Neural progenitor cell (in vitro differentiated cells): Measurements from ENCODE around the gene STAC2. TPM values are rescaled to one million over a fixed set of nuclear protein-coding genes. Genes with fewer than 3 reads are reported as not detected.

ENCODE experiments used
- DNase-seq: peaks from one replicate; pipeline ENCODE4 v3.0.0-alpha.2; 2016; ENCODE audit warnings: low spot score
- H2AFZ ChIP-seq: fragments of 200-600 bp; sonication (generic); replicated peaks from 2 replicates; pipeline ENCODE4 v1.6.1; 2016; ENCODE audit warnings: antibody characterized with exemption
- H3F3A ChIP-seq: fragments of 200-600 bp; sonication (generic); 2 replicates; pipeline ENCODE4 v1.6.1; 2016; ENCODE audit warnings: antibody characterized with exemption, low read depth
- H3K27ac ChIP-seq: fragments of 200-600 bp; sonication (generic); 2 replicates; pipeline ENCODE4 v1.5.1; 2016; ENCODE audit warnings: mild to moderate bottlenecking
- H3K27me3 ChIP-seq: fragments of 200-600 bp; sonication (generic); 2 replicates; pipeline ENCODE4 v1.6.1; 2016; ENCODE audit warnings: mild to moderate bottlenecking, moderate library complexity
- H3K36me3 ChIP-seq: fragments of 200-600 bp; sonication (generic); 2 replicates; pipeline ENCODE4 v1.5.1; 2016
- H3K4me1 ChIP-seq: fragments of 200-600 bp; sonication (generic); 2 replicates; pipeline ENCODE4 v1.6.1; 2016; ENCODE audit warnings: mixed run types
- H3K4me2 ChIP-seq: fragments of 200-600 bp; sonication (generic); 2 replicates; pipeline ENCODE4 v1.6.1; 2016
- H3K4me3 ChIP-seq: fragments of 200-600 bp; sonication (generic); 2 replicates; pipeline ENCODE4 v1.5.1; 2016
- H3K79me2 ChIP-seq: fragments of 200-600 bp; sonication (generic); 2 replicates; pipeline ENCODE4 v1.6.1; 2016; ENCODE audit warnings: low read depth
- H3K9ac ChIP-seq: fragments of 200-600 bp; sonication (generic); 2 replicates; pipeline ENCODE4 v1.6.1; 2016
- H3K9me3 ChIP-seq: fragments of 200-600 bp; sonication (generic); 2 replicates; pipeline ENCODE4 v1.5.1; 2016; ENCODE audit warnings: low read depth
- H4K20me1 ChIP-seq: fragments of 200-600 bp; sonication (generic); 2 replicates; pipeline ENCODE4 v1.6.1; 2016; ENCODE audit warnings: low read depth
- H3K27ac Mint-ChIP-seq: 3 replicates; pipeline ENCODE4 v1.8.0; 2021; ENCODE audit warnings: mixed read lengths
- H3K27me3 Mint-ChIP-seq: 2 replicates; pipeline ENCODE4 v1.8.0; 2022; ENCODE audit warnings: low read depth, mild to moderate bottlenecking, inconsistent platforms, moderate library complexity, mixed read lengths; ENCODE audit not compliant: insufficient read depth
- H3K36me3 Mint-ChIP-seq: 3 replicates; pipeline ENCODE4 v1.8.0; 2021; ENCODE audit warnings: mixed read lengths
- H3K4me1 Mint-ChIP-seq: 3 replicates; pipeline ENCODE4 v1.8.0; 2021; ENCODE audit warnings: mixed read lengths
- H3K4me3 Mint-ChIP-seq: 3 replicates; pipeline ENCODE4 v1.8.0; 2021; ENCODE audit warnings: mild to moderate bottlenecking, moderate library complexity, mixed read lengths
- H3K9me3 Mint-ChIP-seq: 3 replicates; pipeline ENCODE4 v1.8.0; 2020; ENCODE audit warnings: mixed read lengths
- CTCF ChIP-seq: fragments of 200-600 bp; sonication (generic); IDR thresholded peaks from 2 replicates; pipeline ENCODE4 v1.5.1; 2017; ENCODE audit warnings: antibody characterized with exemption, mild to moderate bottlenecking
- EZH2 ChIP-seq: fragments of 200-600 bp; sonication (generic); IDR thresholded peaks from 2 replicates; pipeline ENCODE4 v1.6.1; 2017; ENCODE audit warnings: antibody characterized with exemption, mild to moderate bottlenecking, moderate library complexity
- EZH2phosphoT487 ChIP-seq: fragments of 200-600 bp; sonication (generic); IDR thresholded peaks from 2 replicates; pipeline ENCODE4 v1.6.1; 2017; ENCODE audit warnings: antibody characterized with exemption
- total RNA-seq: library from RNA; depleted of rRNA; stranded (reverse); fragments of >200 nt; gene quantifications from 2 replicates; pipeline ENCODE4 v1.2.3, GENCODE V29; 2015; ENCODE audit warnings: low replicate concordance

Gene STAC2
- total RNA-seq, 1 donor from 2014 or later: 0.13 TPM

GRCh38 chr17:39171933-39172332, 53.8 kb downstream of the STAC2 start:
- TF ChIP-seq EZH2phosphoT487: no peak
- TF ChIP-seq EZH2: no peak
- no peak for TF ChIP-seq CTCF
- no peak overlapping the region for H3K27ac ChIP-seq
- peaks cover 6% of the 10 kb centered on the region for H3K36me3 Mint-ChIP-seq

GRCh38 chr17:39170558-39170957, 55.2 kb downstream of the STAC2 start:
- no peak overlapping the region for H3K4me3 ChIP-seq
- Mint-ChIP-seq H3K4me1 (peaks cover 17% of the 10 kb centered on the region), H3K27ac (peak overlapping the region; percentile 57), H3K36me3 (no peaks in the 10 kb centered on the region), H3K27me3 (peaks cover 14% of the 10 kb centered on the region), H3K4me3 (no peak overlapping the region), H3K9me3 (peaks cover 3% of the 10 kb centered on the region)
- no peak overlapping the region for H3K4me2 ChIP-seq
- H3F3A ChIP-seq: peaks cover 22% of the 10 kb centered on the region
- no peak for DNase-seq
- no peak overlapping the region for H2AFZ ChIP-seq
- H3K79me2 ChIP-seq: no peaks in the 10 kb centered on the region
- H4K20me1 ChIP-seq: no peaks in the 10 kb centered on the region
- no peaks in the 10 kb centered on the region for H3K9me3 ChIP-seq
- no peaks in the 10 kb centered on the region for H3K4me1 ChIP-seq
- no peak overlapping the region for H3K9ac ChIP-seq
- H3K27ac ChIP-seq: no peak overlapping the region
- no peak for TF ChIP-seq EZH2phosphoT487
- no peak for TF ChIP-seq EZH2
- no peak for TF ChIP-seq CTCF
- peaks cover 23% of the 10 kb centered on the region for H3K27me3 ChIP-seq
- H3K36me3 ChIP-seq: no peaks in the 10 kb centered on the region

More at GRCh38 chr17:39171933-39172332, 53.8 kb downstream of the STAC2 start:
- Mint-ChIP-seq H3K27ac (peak overlapping the region; percentile 13), H3K4me3 (no peak overlapping the region), H3K9me3 (peaks cover 3% of the 10 kb centered on the region), H3K4me1 (peaks cover 17% of the 10 kb centered on the region), H3K27me3 (peaks cover 4% of the 10 kb centered on the region)
- Histone ChIP-seq H3K4me1 (no peaks in the 10 kb centered on the region), H3F3A (peaks cover 8% of the 10 kb centered on the region), H4K20me1 (no peaks in the 10 kb centered on the region), H3K27me3 (peaks cover 10% of the 10 kb centered on the region), H3K79me2 (no peaks in the 10 kb centered on the region), H3K9ac (no peak overlapping the region), H2AFZ (no peak overlapping the region), H3K4me3 (no peak overlapping the region), H3K36me3 (no peaks in the 10 kb centered on the region), H3K9me3 (no peaks in the 10 kb centered on the region), H3K4me2 (no peak overlapping the region)
- no peak for DNase-seq

DNA sequence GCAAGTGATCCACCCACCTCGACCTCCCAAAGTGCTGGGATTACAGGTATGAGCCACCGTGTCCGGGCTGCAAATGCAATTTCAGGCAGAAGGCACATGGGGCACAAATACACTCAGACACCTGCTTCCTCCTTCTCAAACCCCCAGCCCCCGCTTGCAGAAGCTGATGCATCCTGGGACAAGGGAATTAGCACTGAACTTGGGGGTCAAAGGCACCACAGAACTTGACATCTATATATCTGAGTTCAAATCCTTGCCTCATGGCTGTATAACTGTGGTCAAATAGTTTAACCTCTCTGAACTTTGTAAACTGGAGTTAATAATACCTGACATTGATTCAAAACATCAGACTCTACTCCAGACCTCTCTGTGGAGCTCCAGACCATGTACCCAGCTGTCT, 55.6 kb downstream of the STAC2 start:
- peaks cover 26% of the 10 kb centered on the region for H3F3A ChIP-seq

More for the DNA sequence above, 55.6 kb downstream of the STAC2 start:
- no peak for TF ChIP-seq EZH2
- TF ChIP-seq EZH2phosphoT487: no peak
- no peak for TF ChIP-seq CTCF
- H3K9ac ChIP-seq: no peak overlapping the region
- no peaks in the 10 kb centered on the region for H3K79me2 ChIP-seq
- Mint-ChIP-seq H3K4me3 (no peak overlapping the region), H3K27ac (no peak overlapping the region), H3K27me3 (peaks cover 19% of the 10 kb centered on the region), H3K4me1 (peaks cover 17% of the 10 kb centered on the region), H3K9me3 (peaks cover 3% of the 10 kb centered on the region), H3K36me3 (no peaks in the 10 kb centered on the region)
- H2AFZ ChIP-seq: no peak overlapping the region
- H3K4me1 ChIP-seq: no peaks in the 10 kb centered on the region
- DNase-seq: no peak
- no peaks in the 10 kb centered on the region for H4K20me1 ChIP-seq
- no peak overlapping the region for H3K4me3 ChIP-seq
- no peak overlapping the region for H3K4me2 ChIP-seq
- no peaks in the 10 kb centered on the region for H3K9me3 ChIP-seq
- peaks cover 28% of the 10 kb centered on the region for H3K27me3 ChIP-seq
- H3K36me3 ChIP-seq: no peaks in the 10 kb centered on the region
- no peak overlapping the region for H3K27ac ChIP-seq
